HEK293 (cell line): Measurements from ENCODE around the gene MMP11.
A peak's percentile ranks its signal among the peaks of the same experiment; 100 is the strongest.

Source experiments
- FEZF1 ChIP-seq: fragments of 450-650 bp; formaldehyde crosslinking; IDR thresholded peaks from 2 replicates; pipeline ENCODE4 v1.5.1; 2016; ENCODE audit warnings: missing biosample characterization, missing genetic modification characterization
- GLI2 ChIP-seq: fragments of 450-650 bp; formaldehyde crosslinking; IDR thresholded peaks from 2 replicates; pipeline ENCODE4; 2017; ENCODE audit warnings: missing biosample characterization, missing genetic modification characterization, low read depth, borderline replicate concordance
- GLIS1 ChIP-seq: fragments of 450-650 bp; formaldehyde crosslinking; IDR thresholded peaks from 2 replicates; pipeline ENCODE4 v1.5.1; 2016; ENCODE audit warnings: missing biosample characterization, missing genetic modification characterization
- HOXD13 ChIP-seq: sonication (generic); formaldehyde crosslinking; IDR thresholded peaks from 2 replicates; pipeline ENCODE4 v1.8.0; 2022; ENCODE audit warnings: missing genetic modification reagents, borderline replicate concordance
- OVOL3 ChIP-seq: fragments of 450-650 bp; formaldehyde crosslinking; IDR thresholded peaks from 2 replicates; pipeline ENCODE4 v1.5.1; 2016; ENCODE audit warnings: missing biosample characterization, missing genetic modification characterization
- REPIN1 ChIP-seq: fragments of 450-650 bp; formaldehyde crosslinking; IDR thresholded peaks from 2 replicates; pipeline ENCODE4 v1.5.1; 2017; ENCODE audit warnings: missing biosample characterization, missing genetic modification characterization, low read depth
- TRIM28 ChIP-seq: IDR thresholded peaks from 2 replicates; pipeline ENCODE4 v1.6.1; 2011; ENCODE audit warnings: low read length, control low read depth, borderline replicate concordance
- YY2 ChIP-seq: fragments of 450-650 bp; formaldehyde crosslinking; IDR thresholded peaks from 2 replicates; pipeline ENCODE4 v1.5.1; 2016; ENCODE audit warnings: missing biosample characterization, missing genetic modification characterization
- ZBTB48 ChIP-seq: fragments of 450-650 bp; formaldehyde crosslinking; IDR thresholded peaks from 2 replicates; pipeline ENCODE4 v1.5.1; 2016; ENCODE audit warnings: missing biosample characterization, missing genetic modification characterization
- ZNF114 ChIP-seq: fragments of 450-650 bp; formaldehyde crosslinking; IDR thresholded peaks from 2 replicates; pipeline ENCODE4 v1.5.0; 2017; ENCODE audit warnings: missing biosample characterization, missing genetic modification characterization
- ZNF132 ChIP-seq: fragments of 450-650 bp; formaldehyde crosslinking; IDR thresholded peaks from 2 replicates; pipeline ENCODE4 v1.5.1; 2017; ENCODE audit warnings: missing biosample characterization, missing genetic modification characterization, borderline replicate concordance
- ZNF155 ChIP-seq: fragments of 450-650 bp; formaldehyde crosslinking; IDR thresholded peaks from 2 replicates; pipeline ENCODE4 v1.5.1; 2016; ENCODE audit warnings: missing biosample characterization, missing genetic modification characterization
- ZNF202 ChIP-seq: fragments of 450-650 bp; formaldehyde crosslinking; IDR thresholded peaks from 2 replicates; pipeline ENCODE4 v1.5.1; 2016; ENCODE audit warnings: missing biosample characterization, missing genetic modification characterization, borderline replicate concordance
- ZNF239 ChIP-seq: fragments of 450-650 bp; formaldehyde crosslinking; IDR thresholded peaks from 2 replicates; pipeline ENCODE4 v1.5.1; 2016; ENCODE audit warnings: missing biosample characterization, missing genetic modification characterization
- ZNF248 ChIP-seq: fragments of 450-650 bp; formaldehyde crosslinking; IDR thresholded peaks from 2 replicates; pipeline ENCODE4 v1.5.1; 2017; ENCODE audit warnings: missing biosample characterization, missing genetic modification characterization
- ZNF274 ChIP-seq, 2 experiments: fragments of 200-500 bp in 1 of 2; fragments of 450-650 bp in 1 of 2; sonication (Bioruptor generic) in 1 of 2; formaldehyde crosslinking in 1 of 2; IDR thresholded peaks; 2 replicates each; pipeline versions ENCODE4 v1.5.1 to v1.6.1; 2014 to 2016; ENCODE audit warnings: borderline replicate concordance in 1 of 2, inconsistent platforms in 1 of 2, low read length in 1 of 2, missing biosample characterization in 1 of 2, missing genetic modification characterization in 1 of 2
- ZNF292 ChIP-seq: fragments of 450-650 bp; formaldehyde crosslinking; IDR thresholded peaks from 2 replicates; pipeline ENCODE4 v1.5.1; 2016; ENCODE audit warnings: low read depth, missing biosample characterization, missing genetic modification characterization, borderline replicate concordance
- ZNF37A ChIP-seq: fragments of 450-650 bp; IDR thresholded peaks from 2 replicates; pipeline ENCODE4 v1.5.1; 2018; ENCODE audit warnings: missing biosample characterization, missing genetic modification characterization
- ZNF398 ChIP-seq: fragments of 450-650 bp; formaldehyde crosslinking; IDR thresholded peaks from 2 replicates; pipeline ENCODE4 v1.5.1; 2017; ENCODE audit warnings: missing biosample characterization, missing genetic modification characterization
- ZNF426 ChIP-seq: fragments of 450-650 bp; formaldehyde crosslinking; IDR thresholded peaks from 2 replicates; pipeline ENCODE4 v1.5.1; 2017; ENCODE audit warnings: missing biosample characterization, missing genetic modification characterization, mild to moderate bottlenecking, inconsistent platforms, moderate library complexity
- ZNF473 ChIP-seq: fragments of 450-650 bp; formaldehyde crosslinking; IDR thresholded peaks from 2 replicates; pipeline ENCODE4 v1.5.1; 2017; ENCODE audit warnings: missing biosample characterization, missing genetic modification characterization
- ZNF488 ChIP-seq: fragments of 450-650 bp; formaldehyde crosslinking; IDR thresholded peaks from 2 replicates; pipeline ENCODE4 v1.5.1; 2016; ENCODE audit warnings: missing biosample characterization, missing genetic modification characterization
- ZNF549 ChIP-seq: fragments of 450-650 bp; IDR thresholded peaks from 2 replicates; pipeline ENCODE4 v1.5.1; 2018; ENCODE audit warnings: missing biosample characterization, missing genetic modification characterization, mild to moderate bottlenecking, inconsistent platforms, moderate library complexity
- ZNF639 ChIP-seq: fragments of 450-650 bp; formaldehyde crosslinking; IDR thresholded peaks from 2 replicates; pipeline ENCODE4 v1.5.1; 2016; ENCODE audit warnings: missing biosample characterization, missing genetic modification characterization
- ZNF654 ChIP-seq: fragments of 450-650 bp; formaldehyde crosslinking; IDR thresholded peaks from 2 replicates; pipeline ENCODE4 v1.5.1; 2016; ENCODE audit warnings: low read depth, missing biosample characterization, missing genetic modification characterization
- ZNF658 ChIP-seq: fragments of 450-650 bp; formaldehyde crosslinking; IDR thresholded peaks from 2 replicates; pipeline ENCODE4; 2016; ENCODE audit warnings: missing biosample characterization, missing genetic modification characterization
- ZNF776 ChIP-seq: fragments of 450-650 bp; formaldehyde crosslinking; IDR thresholded peaks from 2 replicates; pipeline ENCODE4 v1.5.0; 2017; ENCODE audit warnings: missing biosample characterization, missing genetic modification characterization, borderline replicate concordance
- ZNF785 ChIP-seq: fragments of 450-650 bp; formaldehyde crosslinking; IDR thresholded peaks from 2 replicates; pipeline ENCODE4 v1.5.1; 2016; ENCODE audit warnings: missing biosample characterization, missing genetic modification characterization
- ZSCAN23 ChIP-seq: fragments of 450-650 bp; formaldehyde crosslinking; IDR thresholded peaks from 2 replicates; pipeline ENCODE4 v1.5.1; 2016; ENCODE audit warnings: missing biosample characterization, missing genetic modification characterization
- ZXDB ChIP-seq: fragments of 450-650 bp; formaldehyde crosslinking; IDR thresholded peaks from 2 replicates; pipeline ENCODE4 v1.5.1; 2016; ENCODE audit warnings: missing biosample characterization, missing genetic modification characterization
- TF ChIP-seq, protein P1 (sequence below): fragments of 450-650 bp; formaldehyde crosslinking; IDR thresholded peaks from 2 replicates; pipeline ENCODE4 v1.5.1; 2016; ENCODE audit warnings: missing biosample characterization, missing genetic modification characterization

MMP11 gene

GRCh38 chr22:23767673-23768548 lies 4.7 kb upstream of the MMP11 start, which contains the start of gene CHCHD10 (continued):
- TF ChIP-seq ZNF776 (no peak), ZNF473 (tag by site-specific recombination) (no peak), ZNF785 (tag by site-specific recombination) (no peak), ZNF132 (no peak), ZNF292 (tag by site-specific recombination) (no peak), ZNF398 (tag by site-specific recombination) (peak; percentile 24; the same call in 1 of the 2 replicates), ZNF639 (tag by site-specific recombination) (no peak; the same call in 1 of the 2 replicates), ZNF274 (IDR thresholded peaks at IDR 0.05; ENCODE audit: low read length) (no peak), ZNF274 (tag by site-specific recombination; IDR thresholded peaks at IDR 0.05; ENCODE audit: borderline replicate concordance) (no peak), ZNF248 (tag by site-specific recombination) (no peak), ZNF114 (tag by site-specific recombination) (no peak), GLI2 (tag by site-specific recombination) (no peak), FEZF1 (tag by site-specific recombination) (peak; percentile 15; the same call in 1 of the 2 replicates), ZNF654 (peak; percentile 67), GLIS1 (peak; percentile 89), OVOL3 (tag by site-specific recombination) (0 out of 2 replicates have a peak, but pooled peaks have one; percentile 36), ZNF658 (tag by site-specific recombination) (no peak), YY2 (tag by site-specific recombination) (peak; percentile 73), ZSCAN23 (no peak), ZXDB (peak; percentile 48), ZNF239 (tag by site-specific recombination) (0 out of 2 replicates have a peak, but pooled peaks have one; percentile 21), TRIM28 (no peak), ZNF37A (tag by site-specific recombination) (no peak), ZNF549 (tag by site-specific recombination) (no peak), ZNF155 (tag by site-specific recombination) (no peak), ZNF202 (tag by site-specific recombination) (no peak), ZNF488 (tag by site-specific recombination) (0 out of 2 replicates have a peak, but pooled peaks have one; percentile 28), REPIN1 (tag by site-specific recombination) (no peak), HOXD13 (CRISPR knock-in tag) (no peak), ZNF426 (tag by site-specific recombination) (no peak), ZBTB48 (peak; percentile 96; the same call in 1 of the 2 replicates)
- TF ChIP-seq, protein P1, sequence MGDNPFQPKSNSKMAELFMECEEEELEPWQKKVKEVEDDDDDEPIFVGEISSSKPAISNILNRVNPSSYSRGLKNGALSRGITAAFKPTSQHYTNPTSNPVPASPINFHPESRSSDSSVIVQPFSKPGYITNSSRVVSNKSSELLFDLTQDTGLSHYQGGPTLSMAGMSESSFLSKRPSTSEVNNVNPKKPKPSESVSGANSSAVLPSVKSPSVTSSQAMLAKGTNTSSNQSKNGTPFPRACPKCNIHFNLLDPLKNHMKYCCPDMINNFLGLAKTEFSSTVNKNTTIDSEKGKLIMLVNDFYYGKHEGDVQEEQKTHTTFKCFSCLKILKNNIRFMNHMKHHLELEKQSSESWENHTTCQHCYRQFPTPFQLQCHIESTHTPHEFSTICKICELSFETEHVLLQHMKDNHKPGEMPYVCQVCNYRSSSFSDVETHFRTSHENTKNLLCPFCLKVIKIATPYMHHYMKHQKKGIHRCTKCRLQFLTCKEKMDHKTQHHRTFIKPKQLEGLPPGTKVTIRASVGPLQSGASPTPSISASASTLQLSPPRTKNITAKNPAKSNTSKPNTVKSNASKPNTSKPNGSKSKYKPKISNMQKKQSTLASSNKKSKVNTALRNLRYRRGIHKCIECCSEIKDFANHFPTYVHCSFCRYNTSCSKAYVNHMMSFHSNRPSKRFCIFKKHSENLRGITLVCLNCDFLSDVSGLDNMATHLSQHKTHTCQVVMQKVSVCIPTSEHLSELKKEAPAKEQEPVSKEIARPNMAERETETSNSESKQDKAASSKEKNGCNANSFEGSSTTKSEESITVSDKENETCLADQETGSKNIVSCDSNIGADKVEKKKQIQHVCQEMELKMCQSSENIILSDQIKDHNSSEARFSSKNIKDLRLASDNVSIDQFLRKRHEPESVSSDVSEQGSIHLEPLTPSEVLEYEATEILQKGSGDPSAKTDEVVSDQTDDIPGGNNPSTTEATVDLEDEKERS (tag by site-specific recombination) = no peak
